Thyroid gland (tissue), 4 donors: ENCODE measurements around the gene CAMTA1. TPM values are rescaled to one million over a fixed set of nuclear protein-coding genes. Genes with fewer than 3 reads are reported as not detected.

Experiments used
- DNase-seq, 2 donors: peaks; one replicate each; pipeline ENCODE4 v3.0.0-alpha.2; 2019
- H3K27ac ChIP-seq, 3 donors: fragments of 200-600 bp; sonication (generic); 1 replicate in 2 of 3; 2 replicates in 1 of 3; pipeline ENCODE4 v1.5.1; 2016 to 2019; ENCODE audit warnings: mild to moderate bottlenecking in 1 of 3, moderate library complexity in 1 of 3
- H3K27me3 ChIP-seq: fragments of 200-600 bp; sonication (generic); one replicate; pipeline ENCODE4 v1.5.1; 2019
- H3K36me3 ChIP-seq, 2 donors: fragments of 200-600 bp; sonication (generic); one replicate each; pipeline ENCODE4 v1.5.1; 2016 to 2019
- H3K4me1 ChIP-seq, 2 donors: fragments of 200-600 bp; sonication (generic); one replicate each; pipeline ENCODE4 v1.5.1; 2017 to 2019
- H3K4me3 ChIP-seq, 3 donors: fragments of 200-600 bp; sonication (generic); replicated peaks in 1 of 3; 1 replicate in 2 of 3; 2 replicates in 1 of 3; pipeline ENCODE4 v1.5.1; 2016; ENCODE audit warnings: mild to moderate bottlenecking in 1 of 3
- H3K9me3 ChIP-seq: fragments of 200-600 bp; sonication (generic); one replicate; pipeline ENCODE4 v1.5.1; 2017
- POLR2A ChIP-seq, 2 donors: fragments of 450-650 bp; IDR thresholded peaks; one replicate each; pipeline ENCODE4 v1.6.1; 2017; ENCODE audit warnings: antibody characterized with exemption in 2 of 2, mild to moderate bottlenecking in 2 of 2, moderate library complexity in 1 of 2
- WGBS, 2 donors: methylation state at CpG; one replicate each; pipeline ENCODE4 v1.1.5; 2017; 5-methylcytosine and 5-hydroxymethylcytosine counted together
- intact Hi-C: fragments of 100-400 bp; cut with DNase I; formaldehyde crosslinking; loops from one replicate; pipeline ENCODE4 v1.15.1; 2023
- total RNA-seq, 4 donors: library from RNA; depleted of rRNA; stranded (reverse); fragments of >200 nt; gene quantifications; one replicate each; pipeline ENCODE4 v1.2.3, GENCODE V29; 2016
- TF ChIP-seq, protein P1 (sequence below), 6 experiments: fragments of 200-600 bp in 3 of 6; fragments of 450-650 bp in 3 of 6; sonication (generic) in 3 of 6; IDR thresholded peaks; one replicate each; pipeline ENCODE4 v1.5.1; 2016 to 2019; ENCODE audit warnings: antibody characterized with exemption in 6 of 6, mild to moderate bottlenecking in 2 of 6, inconsistent platforms in 1 of 6, moderate library complexity in 1 of 6

Gene CAMTA1
- total RNA-seq, 4 donors from 2014 or later: 63.9 to 124 (median 101) TPM

GRCh38 chr1:7008975-7009740 lies 223.9 kb downstream of the CAMTA1 start:
- DNase-seq: no peak

DNA sequence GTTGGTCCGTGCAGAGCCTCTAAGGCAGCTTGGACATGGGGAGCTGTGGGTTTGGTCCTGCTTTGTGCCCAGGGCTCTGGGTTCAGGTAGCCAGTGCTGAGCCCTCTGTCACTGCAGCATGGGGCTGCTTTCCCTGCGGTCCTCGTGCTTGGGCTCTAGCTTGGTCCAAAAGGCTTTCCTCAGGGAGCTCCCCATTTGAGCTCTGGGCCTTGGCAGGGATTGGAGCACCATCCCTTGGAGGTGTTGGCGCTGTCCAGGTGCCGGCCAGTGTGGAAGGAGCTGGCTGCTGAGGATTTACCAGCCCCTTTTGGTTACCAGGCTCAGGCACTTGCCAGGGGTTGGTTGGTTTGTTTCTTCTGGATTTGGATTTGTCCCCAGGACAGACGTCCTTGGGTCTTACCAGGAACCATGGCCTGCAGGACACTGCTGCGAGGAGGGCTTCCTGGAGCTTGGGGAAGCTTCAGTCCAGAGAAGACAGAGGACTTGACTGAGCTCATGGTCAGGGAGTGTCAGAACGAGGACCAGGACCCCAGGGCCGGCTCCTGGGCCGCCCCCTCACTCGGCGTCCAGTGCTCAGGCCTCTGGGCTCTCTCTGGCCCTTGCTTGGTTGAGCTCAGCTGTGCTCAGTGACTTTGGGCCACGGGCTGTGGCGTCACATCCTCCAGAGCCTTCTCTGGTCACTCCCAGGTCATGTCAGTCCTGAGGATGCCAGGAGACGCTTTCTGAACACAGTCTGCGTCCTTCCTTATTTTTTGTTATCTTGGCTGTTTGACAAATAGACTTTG lies 224.7 kb downstream of the CAMTA1 start:
- no peaks in the 10 kb centered on the region for H3K27me3 ChIP-seq
- no peaks in the 10 kb centered on the region for H3K9me3 ChIP-seq
- H3K27ac ChIP-seq: no peak overlapping the region
- TF ChIP-seq, protein P1, sequence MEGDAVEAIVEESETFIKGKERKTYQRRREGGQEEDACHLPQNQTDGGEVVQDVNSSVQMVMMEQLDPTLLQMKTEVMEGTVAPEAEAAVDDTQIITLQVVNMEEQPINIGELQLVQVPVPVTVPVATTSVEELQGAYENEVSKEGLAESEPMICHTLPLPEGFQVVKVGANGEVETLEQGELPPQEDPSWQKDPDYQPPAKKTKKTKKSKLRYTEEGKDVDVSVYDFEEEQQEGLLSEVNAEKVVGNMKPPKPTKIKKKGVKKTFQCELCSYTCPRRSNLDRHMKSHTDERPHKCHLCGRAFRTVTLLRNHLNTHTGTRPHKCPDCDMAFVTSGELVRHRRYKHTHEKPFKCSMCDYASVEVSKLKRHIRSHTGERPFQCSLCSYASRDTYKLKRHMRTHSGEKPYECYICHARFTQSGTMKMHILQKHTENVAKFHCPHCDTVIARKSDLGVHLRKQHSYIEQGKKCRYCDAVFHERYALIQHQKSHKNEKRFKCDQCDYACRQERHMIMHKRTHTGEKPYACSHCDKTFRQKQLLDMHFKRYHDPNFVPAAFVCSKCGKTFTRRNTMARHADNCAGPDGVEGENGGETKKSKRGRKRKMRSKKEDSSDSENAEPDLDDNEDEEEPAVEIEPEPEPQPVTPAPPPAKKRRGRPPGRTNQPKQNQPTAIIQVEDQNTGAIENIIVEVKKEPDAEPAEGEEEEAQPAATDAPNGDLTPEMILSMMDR (IDR thresholded peaks at IDR 0.05): no peak
- no peak for TF ChIP-seq POLR2A (IDR thresholded peaks at IDR 0.05)
- WGBS, 2 donors: 73 to 75% methylated on average over 9 to 10 of the region's 16 CpGs
- no peaks in the 10 kb centered on the region for H3K36me3 ChIP-seq
- H3K4me3 ChIP-seq: no peak overlapping the region
- intact Hi-C loops: no loop called here
- no peaks in the 10 kb centered on the region for H3K4me1 ChIP-seq
- no peak for DNase-seq

More at GRCh38 chr1:7008975-7009740, 223.9 kb downstream of the CAMTA1 start:
- no peak overlapping the region for H3K27ac ChIP-seq
- no peaks in the 10 kb centered on the region for H3K9me3 ChIP-seq
- no peaks in the 10 kb centered on the region for H3K27me3 ChIP-seq
- 79 to 80% methylated on average over 13 to 17 of the region's 18 CpGs for WGBS, 2 donors
- no peak overlapping the region for H3K4me3 ChIP-seq
- intact Hi-C loops: no loop called here
- H3K4me1 ChIP-seq: no peaks in the 10 kb centered on the region
- TF ChIP-seq POLR2A (IDR thresholded peaks at IDR 0.05): no peak
- no peaks in the 10 kb centered on the region for H3K36me3 ChIP-seq

DNA sequence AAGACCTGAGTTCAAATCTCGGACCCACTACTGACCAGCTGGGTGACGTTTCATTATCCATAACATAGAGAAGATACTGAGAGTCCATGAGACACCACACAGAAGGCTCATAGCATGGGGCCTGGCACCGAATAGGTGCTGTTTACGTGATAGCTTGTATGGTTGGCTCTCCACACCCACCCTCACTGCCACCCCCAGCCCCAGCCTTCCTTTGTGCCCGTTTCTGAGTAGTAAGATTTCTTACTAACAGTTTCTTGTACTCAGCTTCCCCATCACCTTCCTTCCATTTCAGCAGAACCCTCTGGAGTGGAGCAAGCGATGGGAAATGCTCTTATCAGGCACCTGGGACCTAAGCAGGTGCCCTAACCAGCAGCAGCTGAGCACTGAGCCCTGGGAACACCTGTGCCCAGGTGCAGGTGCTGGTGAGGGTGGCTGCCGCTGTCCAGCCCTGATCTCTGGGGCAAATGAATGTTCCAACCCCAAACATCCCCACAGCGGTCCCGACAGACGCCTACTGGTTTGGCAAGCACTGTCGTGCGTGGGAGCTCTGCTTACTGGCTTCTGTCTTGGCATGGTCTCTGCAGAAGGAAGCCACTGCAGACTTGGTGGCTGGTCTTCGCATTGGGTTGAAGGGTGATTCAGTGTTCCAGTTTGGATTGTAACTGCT lies 225.4 kb downstream of the CAMTA1 start:
- TF ChIP-seq POLR2A (IDR thresholded peaks at IDR 0.05): no peak
- TF ChIP-seq, protein P1 (IDR thresholded peaks at IDR 0.05): no peak
- H3K27ac ChIP-seq: no peak overlapping the region
- H3K4me3 ChIP-seq: no peak overlapping the region
- WGBS, 2 donors: 76 to 81% methylated on average over 13 of the region's 13 CpGs
- DNase-seq: no peak
- H3K27me3 ChIP-seq: no peaks in the 10 kb centered on the region
- intact Hi-C loops: no loop called here
- no peaks in the 10 kb centered on the region for H3K36me3 ChIP-seq
- H3K4me1 ChIP-seq: no peaks in the 10 kb centered on the region
- no peaks in the 10 kb centered on the region for H3K9me3 ChIP-seq

DNA sequence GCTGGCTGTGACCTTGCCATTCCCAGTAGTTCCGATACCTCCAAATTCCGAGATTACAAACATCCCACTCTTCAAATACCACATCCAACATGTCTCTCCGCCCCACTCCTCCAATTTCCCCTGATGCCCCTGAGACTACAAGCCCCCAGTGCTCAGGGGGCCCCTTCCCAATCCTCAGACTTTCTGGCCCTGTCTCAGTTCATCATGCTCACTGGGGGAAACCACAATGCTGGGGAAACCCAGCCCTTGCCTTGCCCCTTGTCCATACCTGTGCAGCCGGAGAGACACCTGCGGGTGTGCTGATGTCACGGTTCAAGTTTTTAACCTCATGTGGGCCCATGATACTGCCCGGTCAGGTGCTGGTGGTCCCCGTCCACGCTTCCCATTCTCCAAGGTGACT lies 226.6 kb downstream of the CAMTA1 start:
- H3K9me3 ChIP-seq: no peaks in the 10 kb centered on the region
- intact Hi-C loops: no loop called here
- H3K27ac ChIP-seq: no peak overlapping the region
- no peaks in the 10 kb centered on the region for H3K4me1 ChIP-seq
- WGBS, 2 donors: 79 to 85% methylated on average over 9 of the region's 9 CpGs
- DNase-seq: no peak
- no peaks in the 10 kb centered on the region for H3K27me3 ChIP-seq
- no peaks in the 10 kb centered on the region for H3K36me3 ChIP-seq
- no peak overlapping the region for H3K4me3 ChIP-seq
- no peak for TF ChIP-seq POLR2A (IDR thresholded peaks at IDR 0.05)

GRCh38 chr1:7012461-7012924 lies 227.2 kb downstream of the CAMTA1 start:
- Histone ChIP-seq H3K27me3 (no peaks in the 10 kb centered on the region), H3K4me1 (no peaks in the 10 kb centered on the region), H3K36me3 (no peaks in the 10 kb centered on the region), H3K27ac (no peak overlapping the region), H3K4me3 (no peak overlapping the region), H3K9me3 (no peaks in the 10 kb centered on the region)
- DNase-seq: no peak
- intact Hi-C loops: no loop called here
- WGBS, 2 donors: 76 to 78% methylated on average over 14 of the region's 14 CpGs
- TF ChIP-seq, protein P1 (IDR thresholded peaks at IDR 0.05): no peak
- TF ChIP-seq POLR2A (IDR thresholded peaks at IDR 0.05): no peak
